WTC11 (cell line): ENCODE data around the gene TMEM135. TPM values are rescaled to one million over a fixed set of nuclear protein-coding genes. Genes with fewer than 3 reads are reported as not detected.

Experiments
- ATAC-seq: fragments of 200-7000 bp; cut with Tn5 transposase; 2 replicates; pipeline ENCODE4 v1.10.0; 2021; ENCODE audit warnings: mild to moderate bottlenecking, moderate library complexity
- CTCF ChIA-PET: fragments of 300-600 bp; sonication (Branson Sonifier 250); formaldehyde crosslinking; loops from one replicate; lab custom pipeline; 2021; ENCODE audit warnings: antibody characterized with exemption; lab: Charles Lee
- POLR2A ChIA-PET: fragments of 350-600 bp; sonication (Branson Sonifier 250); formaldehyde crosslinking; loops from one replicate; lab custom pipeline; 2021; ENCODE audit warnings: antibody characterized with exemption; lab: Charles Lee
- DNase-seq: peaks from one replicate; pipeline ENCODE4 v3.0.0; 2021; ENCODE audit warnings: low spot score
- H3K27ac Mint-ChIP-seq: 2 replicates; pipeline ENCODE4 v1.8.0; 2021; ENCODE audit warnings: mixed read lengths
- H3K27me3 Mint-ChIP-seq: 2 replicates; pipeline ENCODE4 v1.8.0; 2021; ENCODE audit warnings: low read depth, mild to moderate bottlenecking, moderate library complexity, mixed read lengths
- H3K36me3 Mint-ChIP-seq: 2 replicates; pipeline ENCODE4 v1.8.0; 2021; ENCODE audit warnings: mixed read lengths
- H3K4me1 Mint-ChIP-seq: 2 replicates; pipeline ENCODE4 v1.8.0; 2022; ENCODE audit warnings: mixed read lengths
- H3K4me3 Mint-ChIP-seq: 2 replicates; pipeline ENCODE4 v1.8.0; 2021; ENCODE audit warnings: mild to moderate bottlenecking, moderate library complexity, mixed read lengths
- H3K9me3 Mint-ChIP-seq: 2 replicates; pipeline ENCODE4 v1.8.0; 2021; ENCODE audit warnings: mixed read lengths
- ATF3 ChIP-seq: sonication (generic); formaldehyde crosslinking; conservative IDR thresholded peaks from 2 replicates; pipeline ENCODE4 v1.8.1; 2022; ENCODE audit warnings: mild to moderate bottlenecking, missing genetic modification reagents
- E2F4 ChIP-seq: sonication (generic); formaldehyde crosslinking; IDR thresholded peaks from 2 replicates; pipeline ENCODE4 v1.8.1; 2022; ENCODE audit warnings: low read depth, mild to moderate bottlenecking, moderate library complexity, missing genetic modification reagents, borderline replicate concordance
- ELF4 ChIP-seq: sonication (generic); formaldehyde crosslinking; IDR thresholded peaks from 2 replicates; pipeline ENCODE4 v1.8.1; 2022; ENCODE audit warnings: low read depth, mild to moderate bottlenecking, moderate library complexity, missing genetic modification reagents
- ERG ChIP-seq: fragments of 250-450 bp; sonication (Bioruptor Pico); IDR thresholded peaks from 2 replicates; pipeline ENCODE4 v1.8.0; 2021; ENCODE audit warnings: mild to moderate bottlenecking
- ETV6 ChIP-seq: sonication (generic); formaldehyde crosslinking; IDR thresholded peaks from 2 replicates; pipeline ENCODE4 v1.8.1; 2022; ENCODE audit warnings: mild to moderate bottlenecking, missing genetic modification reagents
- FOXK1 ChIP-seq: sonication (generic); formaldehyde crosslinking; IDR thresholded peaks from 2 replicates; pipeline ENCODE4 v1.8.0; 2022; ENCODE audit warnings: mild to moderate bottlenecking, moderate library complexity, missing genetic modification reagents
- FOXP4 ChIP-seq: sonication (generic); formaldehyde crosslinking; IDR thresholded peaks from 2 replicates; pipeline ENCODE4 v1.8.0; 2022; ENCODE audit warnings: mild to moderate bottlenecking, missing genetic modification reagents
- GABPB1 ChIP-seq: sonication (generic); formaldehyde crosslinking; IDR thresholded peaks from 2 replicates; pipeline ENCODE4 v1.8.1; 2023; ENCODE audit warnings: mild to moderate bottlenecking, missing genetic modification reagents
- GRHL2 ChIP-seq: fragments of 250-450 bp; sonication (Bioruptor Pico); IDR thresholded peaks from 2 replicates; pipeline ENCODE4 v1.8.0; 2022; ENCODE audit warnings: mild to moderate bottlenecking, moderate library complexity; ENCODE audit not compliant: insufficient replicate concordance, severe bottlenecking
- KAT7 ChIP-seq: sonication (generic); formaldehyde crosslinking; IDR thresholded peaks from 2 replicates; pipeline ENCODE4 v1.8.1; 2023; ENCODE audit warnings: missing genetic modification reagents, mild to moderate bottlenecking, borderline replicate concordance
- MAX ChIP-seq: sonication (generic); formaldehyde crosslinking; IDR thresholded peaks from 2 replicates; pipeline ENCODE4 v1.8.0; 2022; ENCODE audit warnings: mild to moderate bottlenecking, missing genetic modification reagents
- MXD4 ChIP-seq: fragments of 250-450 bp; sonication (Bioruptor Pico); IDR thresholded peaks from 2 replicates; pipeline ENCODE4 v1.8.0; 2021; ENCODE audit warnings: mild to moderate bottlenecking, moderate library complexity, borderline replicate concordance
- NR1H2 ChIP-seq: sonication (generic); formaldehyde crosslinking; IDR thresholded peaks from 2 replicates; pipeline ENCODE4 v1.9.0; 2021; ENCODE audit warnings: mild to moderate bottlenecking, moderate library complexity, missing genetic modification reagents
- NR2C2 ChIP-seq: sonication (generic); formaldehyde crosslinking; IDR thresholded peaks from 2 replicates; pipeline ENCODE4 v1.8.0; 2022; ENCODE audit warnings: mild to moderate bottlenecking, missing genetic modification reagents
- SP1 ChIP-seq: sonication (generic); formaldehyde crosslinking; conservative IDR thresholded peaks from 2 replicates; pipeline ENCODE4 v1.8.1; 2022; ENCODE audit warnings: missing genetic modification reagents
- STAT6 ChIP-seq: sonication (generic); formaldehyde crosslinking; conservative IDR thresholded peaks from 2 replicates; pipeline ENCODE4 v1.8.1; 2023; ENCODE audit warnings: mild to moderate bottlenecking, low read depth, missing genetic modification reagents, moderate library complexity
- TEAD1 ChIP-seq: sonication (generic); formaldehyde crosslinking; IDR thresholded peaks from 2 replicates; pipeline ENCODE4 v1.8.0; 2022; ENCODE audit warnings: mild to moderate bottlenecking, missing genetic modification reagents
- USF2 ChIP-seq: sonication (generic); formaldehyde crosslinking; IDR thresholded peaks from 2 replicates; pipeline ENCODE4 v1.8.1; 2023; ENCODE audit warnings: mild to moderate bottlenecking, missing genetic modification reagents, moderate library complexity
- ZBTB43 ChIP-seq: sonication (generic); formaldehyde crosslinking; IDR thresholded peaks from 2 replicates; pipeline ENCODE4 v1.8.1; 2023; ENCODE audit warnings: mild to moderate bottlenecking, missing genetic modification reagents
- ZNF416 ChIP-seq: fragments of 250-450 bp; sonication (Bioruptor Pico); IDR thresholded peaks from 2 replicates; pipeline ENCODE4 v1.9.0; 2021; ENCODE audit warnings: mild to moderate bottlenecking, inconsistent platforms
- ZNF671 ChIP-seq: fragments of 250-450 bp; sonication (Bioruptor Pico); IDR thresholded peaks from 2 replicates; pipeline ENCODE4 v1.8.0; 2021; ENCODE audit warnings: mild to moderate bottlenecking
- total RNA-seq: library from RNA; stranded (reverse); gene quantifications from 3 replicates; pipeline ENCODE4 v1.2.3, GENCODE V29; 2021

Gene TMEM135
- total RNA-seq, 1 experiment from 2014 or later: 35.8 TPM

- TF ChIP-seq MAX: no peak
- no peak for TF ChIP-seq TEAD1 (CRISPR knock-in tag)
- no peak for TF ChIP-seq E2F4 (CRISPR knock-in tag)
- no peak for TF ChIP-seq NR1H2 (CRISPR knock-in tag)
- no peak for TF ChIP-seq NR2C2
Measured at GRCh38 chr11:87036756-87037449, 831 bp upstream of the TMEM135 start (continued).

- TF ChIP-seq SP1 (CRISPR knock-in tag) (no peak), ATF3 (CRISPR knock-in tag) (no peak), KAT7 (CRISPR knock-in tag) (no peak), GABPB1 (CRISPR knock-in tag) (no peak), FOXP4 (no peak), ELF4 (CRISPR knock-in tag) (no peak), GRHL2 (CRISPR knock-in tag) (no peak), ERG (CRISPR knock-in tag) (no peak), MXD4 (CRISPR knock-in tag) (no peak), USF2 (CRISPR knock-in tag) (no peak), FOXK1 (CRISPR knock-in tag) (no peak), ZNF416 (CRISPR knock-in tag) (no peak), ETV6 (CRISPR knock-in tag) (no peak), STAT6 (CRISPR knock-in tag) (no peak), ZNF671 (no peak), ZBTB43 (CRISPR knock-in tag) (no peak)
- Mint-ChIP-seq H3K36me3 (peaks cover 1% of the 10 kb centered on the region), H3K4me3 (peak overlapping the region; percentile 95), H3K9me3 (no peaks in the 10 kb centered on the region), H3K4me1 (peaks cover 60% of the 10 kb centered on the region), H3K27ac (peak overlapping the region; percentile 92), H3K27me3 (no peaks in the 10 kb centered on the region)
- ChIA-PET POLR2A (interaction anchor here (0.5 to 2.1 kb wide), 5 partner anchors 8 to 83 kb away, joined by 3 to 14 read pairs (median 5); partner anchors contain the start of gene FZD4), CTCF (interaction anchor here (1.3 to 2.5 kb wide), 3 partner anchors 44 to 83 kb away, joined by 7 to 20 read pairs (median 10); partner anchors contain the start of gene FZD4)
- DNase-seq (no peak), ATAC-seq (no peak)
Measured at GRCh38 chr11:87038235-87038977, 672 bp downstream of the TMEM135 start.
